ENCODE measurements around the gene MDM1. TPM values are rescaled to one million over a fixed set of nuclear protein-coding genes. Genes with fewer than 3 reads are reported as not detected.

MDM1 gene
- total and polyA plus RNA-seq, 7 donors = 4.2 to 113 (median 73.3) TPM

DNA sequence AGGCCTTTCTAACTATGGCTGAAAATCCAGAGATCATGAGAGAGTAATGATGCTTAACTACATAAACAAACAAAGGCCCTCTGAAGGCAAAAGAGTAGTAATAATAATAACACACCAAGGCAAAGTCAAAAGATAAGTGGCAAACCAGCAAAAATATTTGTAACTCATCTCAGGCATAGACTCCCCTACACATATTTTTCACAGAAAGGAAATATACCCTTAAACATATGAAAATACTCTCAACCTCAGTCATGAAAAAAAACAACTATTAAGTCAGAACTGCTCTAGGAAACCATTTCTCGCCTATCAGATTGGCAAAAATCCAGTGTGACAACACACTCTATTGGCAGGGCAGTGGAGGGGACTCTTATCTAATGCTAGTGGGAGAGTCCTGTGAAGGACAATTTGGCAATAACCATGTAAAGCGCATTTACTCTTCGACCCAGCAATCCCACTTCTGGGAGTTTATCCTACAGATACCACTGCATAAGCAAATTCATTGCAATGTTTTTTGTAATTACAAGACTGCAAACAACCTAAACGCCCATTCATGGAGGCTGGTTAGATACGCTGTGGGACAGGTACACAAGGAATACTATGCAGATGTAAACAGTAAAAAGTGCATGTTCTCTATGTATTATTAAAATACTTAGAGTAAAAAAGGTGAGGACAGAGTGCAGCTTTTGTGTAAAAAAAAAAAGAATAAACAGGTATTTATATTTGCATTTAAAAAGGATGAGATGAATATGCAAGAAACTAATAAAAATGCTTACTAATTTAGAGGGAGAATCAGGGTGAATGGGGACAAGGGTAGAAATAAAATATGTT lies 52.7 kb downstream of the MDM1 start:
- Histone ChIP-seq H3K36me3 (no peaks in the 10 kb centered on the region), H3K27ac (no peak overlapping the region), H3K27me3 (no peaks in the 10 kb centered on the region), H3K4me1 (no peaks in the 10 kb centered on the region), H3K9me3 (no peaks in the 10 kb centered on the region), H3K4me3 (no peak overlapping the region)
- intact Hi-C loops (cut with DNase I) = no loop called here
- no peak for DNase-seq
- TF ChIP-seq, protein P1, sequence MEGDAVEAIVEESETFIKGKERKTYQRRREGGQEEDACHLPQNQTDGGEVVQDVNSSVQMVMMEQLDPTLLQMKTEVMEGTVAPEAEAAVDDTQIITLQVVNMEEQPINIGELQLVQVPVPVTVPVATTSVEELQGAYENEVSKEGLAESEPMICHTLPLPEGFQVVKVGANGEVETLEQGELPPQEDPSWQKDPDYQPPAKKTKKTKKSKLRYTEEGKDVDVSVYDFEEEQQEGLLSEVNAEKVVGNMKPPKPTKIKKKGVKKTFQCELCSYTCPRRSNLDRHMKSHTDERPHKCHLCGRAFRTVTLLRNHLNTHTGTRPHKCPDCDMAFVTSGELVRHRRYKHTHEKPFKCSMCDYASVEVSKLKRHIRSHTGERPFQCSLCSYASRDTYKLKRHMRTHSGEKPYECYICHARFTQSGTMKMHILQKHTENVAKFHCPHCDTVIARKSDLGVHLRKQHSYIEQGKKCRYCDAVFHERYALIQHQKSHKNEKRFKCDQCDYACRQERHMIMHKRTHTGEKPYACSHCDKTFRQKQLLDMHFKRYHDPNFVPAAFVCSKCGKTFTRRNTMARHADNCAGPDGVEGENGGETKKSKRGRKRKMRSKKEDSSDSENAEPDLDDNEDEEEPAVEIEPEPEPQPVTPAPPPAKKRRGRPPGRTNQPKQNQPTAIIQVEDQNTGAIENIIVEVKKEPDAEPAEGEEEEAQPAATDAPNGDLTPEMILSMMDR (IDR thresholded peaks at IDR 0.05) = no peak
- TF ChIP-seq POLR2AphosphoS5 (IDR thresholded peaks at IDR 0.05) = no peak
- no peak for TF ChIP-seq EP300 (IDR thresholded peaks at IDR 0.05)
- TF ChIP-seq POLR2A (IDR thresholded peaks at IDR 0.05) = no peak
- 56 to 73% methylated on average over 5 of the region's 5 CpGs for WGBS, 2 donors

DNA sequence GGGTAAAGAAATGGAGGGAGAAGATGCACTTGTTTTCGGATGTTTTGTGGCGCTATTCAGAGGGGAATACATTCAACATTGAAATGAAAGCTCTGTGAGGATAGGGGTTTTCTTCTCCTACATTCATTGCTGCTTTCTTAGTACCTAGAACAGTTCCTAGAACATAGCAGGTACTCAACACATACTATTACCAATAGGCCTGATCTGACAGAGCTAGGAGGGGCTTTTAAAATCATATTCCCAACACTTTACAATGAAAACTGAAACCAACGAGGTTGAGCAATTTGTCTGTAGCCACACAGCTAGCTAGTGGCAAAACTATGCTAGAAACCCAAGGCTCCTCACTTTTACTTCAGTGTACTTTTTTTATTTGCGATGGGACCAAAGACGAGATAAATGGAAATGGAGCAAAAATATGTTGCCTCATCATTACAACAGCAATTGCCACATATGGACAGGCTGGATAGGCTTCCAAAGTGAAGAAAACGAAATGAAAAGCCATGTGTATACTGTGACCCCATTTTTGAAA lies 55.7 kb downstream of the MDM1 start:
- Histone ChIP-seq H3K27ac (no peak overlapping the region), H3K9me3 (no peaks in the 10 kb centered on the region), H3K4me3 (no peak overlapping the region), H3K4me1 (no peaks in the 10 kb centered on the region), H3K36me3 (no peaks in the 10 kb centered on the region), H3K27me3 (no peaks in the 10 kb centered on the region)
- WGBS, 2 donors = 91 to 92% methylated on average over 6 of the region's 6 CpGs
- DNase-seq = no peak
- intact Hi-C loops (cut with DNase I) = no loop called here
- TF ChIP-seq POLR2A (IDR thresholded peaks at IDR 0.05) (no peak), EP300 (IDR thresholded peaks at IDR 0.05) (no peak), POLR2AphosphoS5 (IDR thresholded peaks at IDR 0.05) (no peak)
- TF ChIP-seq, protein P1 (IDR thresholded peaks at IDR 0.05) = no peak

DNA sequence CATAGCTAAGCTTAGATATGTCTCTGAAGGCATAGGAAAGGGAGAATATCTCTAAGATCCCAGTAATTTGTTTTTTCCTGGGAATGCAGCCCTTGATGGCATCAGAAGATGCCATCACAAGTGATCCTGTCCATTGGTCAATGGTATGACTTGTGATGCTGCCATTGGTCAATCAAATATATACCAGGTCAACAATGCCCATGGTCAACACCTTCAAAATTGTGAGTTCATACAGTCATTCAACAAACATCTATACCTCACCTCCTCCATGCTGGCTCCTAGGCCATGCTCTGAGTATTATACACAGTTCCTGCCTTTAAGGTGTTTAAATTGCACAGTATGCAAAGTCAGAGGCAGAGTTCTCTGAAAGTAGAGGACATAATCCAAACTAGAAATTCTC lies 59.4 kb downstream of the MDM1 start:
- Histone ChIP-seq H3K36me3 (no peaks in the 10 kb centered on the region), H3K9me3 (no peaks in the 10 kb centered on the region), H3K27ac (no peak overlapping the region), H3K4me3 (no peak overlapping the region), H3K4me1 (no peaks in the 10 kb centered on the region), H3K27me3 (no peaks in the 10 kb centered on the region)
- DNase-seq = no peak
- intact Hi-C loops (cut with DNase I) = no loop called here
- no peak for TF ChIP-seq EP300 (IDR thresholded peaks at IDR 0.05)
- no peak for TF ChIP-seq POLR2AphosphoS5 (IDR thresholded peaks at IDR 0.05)
- TF ChIP-seq, protein P1 (IDR thresholded peaks at IDR 0.05) = no peak
- TF ChIP-seq POLR2A (IDR thresholded peaks at IDR 0.05) = no peak

DNA sequence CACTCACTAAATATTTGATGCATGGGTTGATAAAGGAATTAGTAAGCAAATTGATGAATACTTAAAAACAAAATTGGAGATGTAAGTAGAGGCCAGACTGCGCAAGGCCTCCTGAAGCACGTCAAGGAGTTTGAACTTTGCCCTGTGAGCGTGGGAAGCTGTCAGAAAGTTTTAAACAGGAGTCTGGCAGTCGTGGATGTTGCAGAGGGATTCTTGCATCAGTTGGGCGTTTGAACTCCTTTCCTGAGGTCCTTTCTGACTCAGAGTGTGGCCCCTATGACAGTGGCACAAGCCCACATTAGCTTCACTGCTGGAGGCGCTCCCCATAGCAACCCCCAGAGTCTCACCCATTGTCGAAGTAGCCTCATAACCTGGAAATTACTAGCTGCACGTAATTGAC lies 60.8 kb downstream of the MDM1 start:
- Histone ChIP-seq H3K4me1 (no peaks in the 10 kb centered on the region), H3K9me3 (no peaks in the 10 kb centered on the region), H3K27me3 (no peaks in the 10 kb centered on the region), H3K4me3 (no peak overlapping the region), H3K36me3 (no peaks in the 10 kb centered on the region), H3K27ac (no peak overlapping the region)
- 54 to 73% methylated on average over 8 of the region's 8 CpGs for WGBS, 2 donors
- TF ChIP-seq POLR2A (IDR thresholded peaks at IDR 0.05) (no peak), POLR2AphosphoS5 (IDR thresholded peaks at IDR 0.05) (no peak), EP300 (IDR thresholded peaks at IDR 0.05) (no peak)
- TF ChIP-seq, protein P1 (IDR thresholded peaks at IDR 0.05) = no peak
- DNase-seq = no peak
- intact Hi-C loops (cut with DNase I) = no loop called here
